ENCODE measurements around the gene MBP. TPM values are rescaled to one million over a fixed set of nuclear protein-coding genes. Genes with fewer than 3 reads are reported as not detected.
A peak's percentile ranks its signal among the peaks of the same experiment; 100 is the strongest.

Gene MBP
- total RNA-seq, 1 experiment from 2014 or later: 88.8 TPM

DNA sequence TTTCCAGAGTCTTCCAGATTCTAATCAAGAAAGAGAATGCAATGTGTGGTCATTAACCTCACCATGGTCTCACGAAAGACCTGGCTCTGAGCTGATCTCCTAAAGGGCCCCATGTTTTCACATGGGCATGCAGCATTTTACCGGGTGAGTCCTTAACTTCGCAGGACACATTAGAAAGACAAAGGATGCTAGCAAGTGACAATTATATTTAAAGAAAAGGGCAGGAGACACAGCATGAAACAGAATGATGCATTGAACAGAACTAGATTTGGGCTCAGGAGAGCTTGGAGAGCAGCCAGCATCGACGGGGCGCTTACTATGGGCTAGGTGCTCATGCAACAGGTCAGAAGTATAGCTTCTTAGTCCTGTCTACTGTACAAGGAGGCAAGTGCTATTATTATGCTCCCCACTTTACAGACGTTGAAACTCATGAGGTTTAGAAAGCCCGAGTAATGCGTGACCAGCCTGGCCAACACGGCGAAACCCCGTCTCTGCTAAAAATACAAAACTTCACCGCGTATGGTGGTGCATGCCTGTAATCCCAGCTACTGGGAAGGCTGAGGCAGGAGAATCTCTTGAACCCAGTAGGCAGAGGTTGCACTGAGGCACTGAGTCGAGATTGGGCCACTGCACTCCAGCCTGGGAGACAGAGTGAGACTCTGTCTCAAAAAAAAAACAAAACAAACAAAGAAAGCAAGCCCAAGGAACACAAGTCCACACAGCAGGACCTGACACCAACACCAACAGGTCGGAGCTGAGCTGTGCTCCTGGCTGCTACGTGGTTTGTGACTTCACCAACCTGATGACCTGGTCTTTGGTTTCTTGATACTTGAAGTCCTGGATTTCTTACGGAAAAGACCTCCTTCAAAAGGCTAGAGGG is 16.1 kb downstream of the MBP start:
- CTCF ChIA-PET: no interaction called here
- TF ChIP-seq, protein P1, sequence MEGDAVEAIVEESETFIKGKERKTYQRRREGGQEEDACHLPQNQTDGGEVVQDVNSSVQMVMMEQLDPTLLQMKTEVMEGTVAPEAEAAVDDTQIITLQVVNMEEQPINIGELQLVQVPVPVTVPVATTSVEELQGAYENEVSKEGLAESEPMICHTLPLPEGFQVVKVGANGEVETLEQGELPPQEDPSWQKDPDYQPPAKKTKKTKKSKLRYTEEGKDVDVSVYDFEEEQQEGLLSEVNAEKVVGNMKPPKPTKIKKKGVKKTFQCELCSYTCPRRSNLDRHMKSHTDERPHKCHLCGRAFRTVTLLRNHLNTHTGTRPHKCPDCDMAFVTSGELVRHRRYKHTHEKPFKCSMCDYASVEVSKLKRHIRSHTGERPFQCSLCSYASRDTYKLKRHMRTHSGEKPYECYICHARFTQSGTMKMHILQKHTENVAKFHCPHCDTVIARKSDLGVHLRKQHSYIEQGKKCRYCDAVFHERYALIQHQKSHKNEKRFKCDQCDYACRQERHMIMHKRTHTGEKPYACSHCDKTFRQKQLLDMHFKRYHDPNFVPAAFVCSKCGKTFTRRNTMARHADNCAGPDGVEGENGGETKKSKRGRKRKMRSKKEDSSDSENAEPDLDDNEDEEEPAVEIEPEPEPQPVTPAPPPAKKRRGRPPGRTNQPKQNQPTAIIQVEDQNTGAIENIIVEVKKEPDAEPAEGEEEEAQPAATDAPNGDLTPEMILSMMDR (IDR thresholded peaks at IDR 0.05): no peak
- no peak for ATAC-seq
- DNase-seq (ENCODE audit: low read depth, low spot score): no peak
- H3K9me3 ChIP-seq (ENCODE audit: control insufficient read depth, insufficient read depth, low read depth, low read length): no peaks in the 10 kb centered on the region
- intact Hi-C loops (cut with micrococcal nuclease; ENCODE audit: unreplicated experiment) (no loop called here), in situ Hi-C loops (cut with HindIII; ENCODE audit: low pct_unique_long_range_greater_than_20kb, low sequenced_read_pairs) (no loop called here)
- H3K36me3 ChIP-seq (ENCODE audit: control insufficient read depth, insufficient read depth, low read length): no peaks in the 10 kb centered on the region
- H3K27me3 ChIP-seq (ENCODE audit: control insufficient read depth, insufficient read depth, low read length): no peaks in the 10 kb centered on the region
- BruUV-seq (replicated peaks): no TSS peak
- POLR2A ChIA-PET: interaction anchor here (0.5 kb wide), 1 partner anchor 14 kb away, joined by 5 read pairs; no protein-coding TSS in a partner anchor
- peak overlapping the region; percentile 94 for H3K27ac ChIP-seq (ENCODE audit: low read length)
- no peak overlapping the region for H3K4me3 ChIP-seq (ENCODE audit: low read depth in 2 of 2, low read length in 2 of 2)
- peaks cover 76% of the 10 kb centered on the region for H3K4me1 ChIP-seq (ENCODE audit: control insufficient read depth, insufficient read depth, low read length)

DNA sequence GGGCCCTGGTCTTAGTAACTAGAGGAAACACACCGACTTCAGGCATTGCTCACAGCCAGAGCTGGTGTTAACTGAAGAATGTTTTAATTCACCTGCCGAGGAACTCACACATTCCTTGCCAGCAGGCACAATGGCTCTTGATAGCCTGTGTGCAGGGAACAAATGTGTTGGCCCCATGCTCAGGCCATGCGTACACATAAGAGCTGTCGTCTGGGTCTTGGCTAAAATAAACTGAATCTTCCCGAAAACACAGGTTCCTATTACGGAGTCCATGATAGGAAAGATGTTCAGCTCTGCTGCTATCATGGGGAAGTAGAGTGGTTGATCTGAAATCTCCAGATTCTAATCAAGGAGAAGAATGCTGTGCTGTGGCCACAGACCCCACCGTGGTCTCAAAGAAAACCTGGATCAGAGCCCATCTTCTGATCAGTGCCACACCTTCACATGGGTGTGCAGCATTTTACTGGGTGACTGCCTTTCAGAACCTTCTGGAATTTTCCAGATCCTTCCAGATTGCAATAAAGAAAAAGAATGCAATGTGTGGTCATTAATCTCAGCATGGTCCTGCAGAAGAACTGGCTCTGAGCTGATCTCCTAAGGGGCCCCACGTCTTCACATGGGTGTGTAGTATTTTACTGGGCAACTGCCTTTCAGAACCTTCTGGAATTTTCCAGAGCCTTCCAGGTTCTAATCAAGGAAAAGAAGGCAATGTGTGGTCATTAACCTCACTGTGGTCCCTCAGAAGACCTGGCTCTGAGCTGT is 17.2 kb downstream of the MBP start:
- in situ Hi-C loops (cut with HindIII; ENCODE audit: low pct_unique_long_range_greater_than_20kb, low sequenced_read_pairs): no loop called here
- Histone ChIP-seq H3K4me3 (ENCODE audit: low read depth in 2 of 2, low read length in 2 of 2) (peak overlapping the region in 1 of 2 experiments; percentile 6; a peak in 1 of 4 replicates), H3K27me3 (ENCODE audit: control insufficient read depth, insufficient read depth, low read length) (no peaks in the 10 kb centered on the region), H3K36me3 (ENCODE audit: control insufficient read depth, insufficient read depth, low read length) (no peaks in the 10 kb centered on the region), H3K4me1 (ENCODE audit: control insufficient read depth, insufficient read depth, low read length) (peaks cover 76% of the 10 kb centered on the region), H3K27ac (ENCODE audit: low read length) (peak overlapping the region; percentile 94), H3K9me3 (ENCODE audit: control insufficient read depth, insufficient read depth, low read depth, low read length) (no peaks in the 10 kb centered on the region)
- no peak for TF ChIP-seq POLR2AphosphoS5 (IDR thresholded peaks at IDR 0.05; ENCODE audit: low read depth, low read length)
- no peak for TF ChIP-seq TCF7L2 (IDR thresholded peaks at IDR 0.05; ENCODE audit: low read depth, low read length)
- TF ChIP-seq, protein P2, sequence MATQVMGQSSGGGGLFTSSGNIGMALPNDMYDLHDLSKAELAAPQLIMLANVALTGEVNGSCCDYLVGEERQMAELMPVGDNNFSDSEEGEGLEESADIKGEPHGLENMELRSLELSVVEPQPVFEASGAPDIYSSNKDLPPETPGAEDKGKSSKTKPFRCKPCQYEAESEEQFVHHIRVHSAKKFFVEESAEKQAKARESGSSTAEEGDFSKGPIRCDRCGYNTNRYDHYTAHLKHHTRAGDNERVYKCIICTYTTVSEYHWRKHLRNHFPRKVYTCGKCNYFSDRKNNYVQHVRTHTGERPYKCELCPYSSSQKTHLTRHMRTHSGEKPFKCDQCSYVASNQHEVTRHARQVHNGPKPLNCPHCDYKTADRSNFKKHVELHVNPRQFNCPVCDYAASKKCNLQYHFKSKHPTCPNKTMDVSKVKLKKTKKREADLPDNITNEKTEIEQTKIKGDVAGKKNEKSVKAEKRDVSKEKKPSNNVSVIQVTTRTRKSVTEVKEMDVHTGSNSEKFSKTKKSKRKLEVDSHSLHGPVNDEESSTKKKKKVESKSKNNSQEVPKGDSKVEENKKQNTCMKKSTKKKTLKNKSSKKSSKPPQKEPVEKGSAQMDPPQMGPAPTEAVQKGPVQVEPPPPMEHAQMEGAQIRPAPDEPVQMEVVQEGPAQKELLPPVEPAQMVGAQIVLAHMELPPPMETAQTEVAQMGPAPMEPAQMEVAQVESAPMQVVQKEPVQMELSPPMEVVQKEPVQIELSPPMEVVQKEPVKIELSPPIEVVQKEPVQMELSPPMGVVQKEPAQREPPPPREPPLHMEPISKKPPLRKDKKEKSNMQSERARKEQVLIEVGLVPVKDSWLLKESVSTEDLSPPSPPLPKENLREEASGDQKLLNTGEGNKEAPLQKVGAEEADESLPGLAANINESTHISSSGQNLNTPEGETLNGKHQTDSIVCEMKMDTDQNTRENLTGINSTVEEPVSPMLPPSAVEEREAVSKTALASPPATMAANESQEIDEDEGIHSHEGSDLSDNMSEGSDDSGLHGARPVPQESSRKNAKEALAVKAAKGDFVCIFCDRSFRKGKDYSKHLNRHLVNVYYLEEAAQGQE (IDR thresholded peaks at IDR 0.05; ENCODE audit: insufficient read depth in 1 of 2, low read depth in 2 of 2, low read length in 1 of 2): no peak
- TF ChIP-seq, protein P1 (IDR thresholded peaks at IDR 0.05): no peak
- TF ChIP-seq SIN3A (IDR thresholded peaks at IDR 0.05; ENCODE audit: borderline replicate concordance, insufficient read depth, low read depth, low read length): no peak
- DNase-seq (ENCODE audit: low read depth, low spot score): no peak
- POLR2A ChIA-PET: interaction anchor here (0.5 to 1.3 kb wide), 2 partner anchors 8 to 26 kb away, joined by 3 to 5 read pairs; no protein-coding TSS in a partner anchor
- no TSS peak for BruUV-seq (replicated peaks)
- CTCF ChIA-PET: interaction anchor here (0.5 kb wide), 1 partner anchor 193 kb away, joined by 4 read pairs; no protein-coding TSS in a partner anchor
- no peak; the same call in 1 of the 2 replicates for ATAC-seq
- intact Hi-C loops (cut with micrococcal nuclease; ENCODE audit: unreplicated experiment): no loop called here
